Right renal cortex interstitium (tissue), 3 donors: ENCODE results near the gene PPIB. TPM values are rescaled to one million over a fixed set of nuclear protein-coding genes. Genes with fewer than 3 reads are reported as not detected.
"Not testable (repeated sequence)": the region's sequence is repeated elsewhere in the genome, so short reads cannot be mapped to it uniquely, and the experiment has no call there.

Experiments
- DNase-seq, 3 donors: peaks; one replicate each; pipeline ENCODE4 v3.0.0-alpha.2; 2013; ENCODE audit warnings: low read depth in 3 of 3, low spot score in 2 of 3
- polyA plus RNA-seq, 3 donors: library from polyadenylated mRNA; unstranded; fragments of 120-200 nt; gene quantifications; one replicate each; pipeline ENCODE4 v1.2.1, GENCODE V29; 2013; ENCODE audit not compliant: insufficient read length in 3 of 3

Gene PPIB
- polyA plus RNA-seq, 3 donors = 544 to 647 (median 628) TPM

GRCh38 chr15:64111679-64112050 lies 51.2 kb downstream of the PPIB start:
- DNase-seq = no peak

- no peak for DNase-seq
These were observed 51.7 kb downstream of the PPIB start for GRCh38 chr15:64110950-64111678.

DNA sequence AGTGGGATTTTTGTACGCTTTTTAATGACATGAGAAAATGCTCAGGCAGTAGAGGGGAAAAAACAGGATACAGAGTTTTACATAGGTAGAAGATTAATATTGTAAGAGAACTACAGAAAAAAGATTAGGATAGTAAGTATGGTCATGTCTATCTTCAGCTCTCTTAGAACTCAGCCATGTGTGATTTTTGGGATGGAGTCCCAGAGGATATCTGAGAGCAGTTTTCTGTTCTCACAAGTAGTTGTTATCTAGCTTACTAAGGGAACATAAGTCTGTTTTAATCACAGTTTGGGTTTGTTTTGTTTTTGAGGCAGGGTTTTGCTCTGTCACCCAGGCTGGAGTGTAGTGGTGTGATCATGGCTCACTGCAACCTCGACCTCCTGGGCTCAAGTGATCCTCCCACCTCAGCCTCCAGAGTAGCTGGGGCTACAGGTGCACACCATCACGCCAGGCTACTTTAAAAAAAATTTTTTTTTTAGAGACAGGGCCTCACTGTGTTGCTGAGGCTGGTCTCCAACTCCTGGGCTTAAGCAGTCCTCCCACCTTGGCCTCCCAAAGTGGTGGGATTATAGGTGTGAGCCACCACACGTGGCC lies 52.6 kb downstream of the PPIB start:
- not testable (repeated sequence) for DNase-seq

DNA sequence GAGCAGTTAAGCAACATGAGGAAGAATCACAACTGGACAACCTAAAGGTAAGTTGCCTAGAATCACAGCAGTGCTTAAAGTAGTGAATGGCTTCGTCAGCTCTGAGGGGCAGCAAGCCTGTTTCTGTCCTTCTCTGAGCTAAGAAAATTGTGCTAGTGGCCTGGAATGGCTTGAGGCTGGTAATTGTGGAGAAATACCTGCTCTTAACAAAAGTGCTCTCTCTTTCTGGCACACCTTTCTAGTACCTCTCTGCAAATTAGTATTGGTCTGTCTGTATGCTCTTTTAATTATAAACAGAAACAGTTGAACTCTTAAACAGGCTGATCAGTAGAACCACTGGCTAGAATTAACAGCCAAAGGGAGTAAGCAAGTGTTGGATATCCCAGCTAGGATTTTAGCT lies 55.5 kb downstream of the PPIB start:
- DNase-seq = no peak

Other genes with a start within 250 kb of the PPIB start
- gene DAPK2, start 116.5 kb downstream of the PPIB start, polyA plus RNA-seq = 1 to 10 TPM; 3.9 to 4.9 (median 4.3) TPM
- 10 to 100 TPM; 84.0 to 96.8 (median 92.6) TPM for gene CIAO2A, start 69.2 kb downstream of the PPIB start, polyA plus RNA-seq
- gene SNX1, start 67.0 kb downstream of the PPIB start, polyA plus RNA-seq = 100 to 1,000 TPM; 104 to 118 (median 109) TPM
- 1 to 10 TPM in 1 of 3 donors, under 1 TPM in 2; 0.83 to 1.1 (median 0.83) TPM for gene SNX22, start 11.3 kb downstream of the PPIB start, polyA plus RNA-seq
- 10 to 100 TPM; 20.6 to 23.1 (median 22.8) TPM for gene CSNK1G1, start 193.2 kb upstream of the PPIB start, polyA plus RNA-seq
- 10 to 100 TPM; 37.3 to 48.8 (median 47.5) TPM for gene PCLAF, start 218.4 kb upstream of the PPIB start, polyA plus RNA-seq
- gene TRIP4, start 224.8 kb upstream of the PPIB start, polyA plus RNA-seq = 10 to 100 TPM; 39.5 to 52.0 (median 49.0) TPM